Measurements from ENCODE around the gene COL27A1.

Gene COL27A1

GRCh38 chr9:114155263-114155994 is at the start of gene COL27A1:
Gene COL27A1, plus strand, starts transcription at chr9:114155537. Its CDS starts 414 bp downstream, at chr9:114155951.
- DNase-seq (ENCODE audit: low read depth): no peak

- no peak for DNase-seq (ENCODE audit: low read depth)
Observed at GRCh38 chr9:114107286-114108001, 47.9 kb upstream of the COL27A1 start.

GRCh38 chr9:114108016-114108833 is 47.1 kb upstream of the COL27A1 start:
- DNase-seq (ENCODE audit: low read depth): no peak

- DNase-seq (ENCODE audit: low read depth): no peak
Observed at GRCh38 chr9:114109124-114109523, 46.2 kb upstream of the COL27A1 start.

GRCh38 chr9:114110180-114110579 is 45.2 kb upstream of the COL27A1 start:
- peak; percentile 94 for DNase-seq (ENCODE audit: low read depth)

GRCh38 chr9:114112325-114112724 is 43.0 kb upstream of the COL27A1 start:
- DNase-seq (ENCODE audit: low read depth): no peak

GRCh38 chr9:114112778-114113584 is 42.4 kb upstream of the COL27A1 start:
- no peak for DNase-seq (ENCODE audit: low read depth)

GRCh38 chr9:114114364-114114763 is 41.0 kb upstream of the COL27A1 start:
- DNase-seq (ENCODE audit: low read depth): no peak

GRCh38 chr9:114115654-114116125 is 39.6 kb upstream of the COL27A1 start:
- DNase-seq (ENCODE audit: low read depth): no peak

- DNase-seq (ENCODE audit: low read depth): no peak
Observed at GRCh38 chr9:114116126-114116747, 39.1 kb upstream of the COL27A1 start.

- DNase-seq (ENCODE audit: low read depth): no peak
Observed at GRCh38 chr9:114117614-114117995, 37.7 kb upstream of the COL27A1 start.

- DNase-seq (ENCODE audit: low read depth): no peak
Observed at GRCh38 chr9:114117996-114118830, 37.1 kb upstream of the COL27A1 start.

- DNase-seq (ENCODE audit: low read depth): no peak
Observed at GRCh38 chr9:114119242-114120191, 35.8 kb upstream of the COL27A1 start.

GRCh38 chr9:114120192-114121014 is 34.9 kb upstream of the COL27A1 start:
- no peak for DNase-seq (ENCODE audit: low read depth)

GRCh38 chr9:114121227-114122135 is 33.9 kb upstream of the COL27A1 start:
- no peak for DNase-seq (ENCODE audit: low read depth)

- DNase-seq (ENCODE audit: low read depth): no peak
Observed at GRCh38 chr9:114122136-114123027, 33.0 kb upstream of the COL27A1 start.
